IPS-20b (cell line): ENCODE data around the gene PITPNM2.

Experiments used
- H3K27ac ChIP-seq: one replicate; pipeline ENCODE4 v1.5.1; 2013; ENCODE audit warnings: low read length
- H3K27me3 ChIP-seq: 2 replicates; pipeline ENCODE4 v1.6.1; 2013; ENCODE audit warnings: mild to moderate bottlenecking, low read length, inconsistent platforms; ENCODE audit not compliant: insufficient read depth
- H3K36me3 ChIP-seq: 2 replicates; pipeline ENCODE4 v1.6.1; 2013; ENCODE audit warnings: low read depth, mild to moderate bottlenecking, inconsistent platforms, low read length, moderate library complexity; ENCODE audit not compliant: insufficient read depth
- H3K4me1 ChIP-seq: 2 replicates; pipeline ENCODE4 v1.6.1; 2013; ENCODE audit warnings: mild to moderate bottlenecking, control low read depth, inconsistent platforms, low read length, moderate library complexity; ENCODE audit not compliant: insufficient read depth
- H3K4me3 ChIP-seq: 2 replicates; pipeline ENCODE4 v1.5.1; 2013; ENCODE audit warnings: mild to moderate bottlenecking, low read length, inconsistent platforms
- H3K9ac ChIP-seq: 2 replicates; pipeline ENCODE4 v1.6.1; 2013; ENCODE audit warnings: low read depth, mild to moderate bottlenecking, inconsistent platforms, low read length, moderate library complexity
- H3K9me3 ChIP-seq: 2 replicates; pipeline ENCODE4 v1.6.1; 2013; ENCODE audit warnings: mild to moderate bottlenecking, low read depth, low read length, inconsistent platforms; ENCODE audit not compliant: insufficient read depth

The PITPNM2 gene

DNA sequence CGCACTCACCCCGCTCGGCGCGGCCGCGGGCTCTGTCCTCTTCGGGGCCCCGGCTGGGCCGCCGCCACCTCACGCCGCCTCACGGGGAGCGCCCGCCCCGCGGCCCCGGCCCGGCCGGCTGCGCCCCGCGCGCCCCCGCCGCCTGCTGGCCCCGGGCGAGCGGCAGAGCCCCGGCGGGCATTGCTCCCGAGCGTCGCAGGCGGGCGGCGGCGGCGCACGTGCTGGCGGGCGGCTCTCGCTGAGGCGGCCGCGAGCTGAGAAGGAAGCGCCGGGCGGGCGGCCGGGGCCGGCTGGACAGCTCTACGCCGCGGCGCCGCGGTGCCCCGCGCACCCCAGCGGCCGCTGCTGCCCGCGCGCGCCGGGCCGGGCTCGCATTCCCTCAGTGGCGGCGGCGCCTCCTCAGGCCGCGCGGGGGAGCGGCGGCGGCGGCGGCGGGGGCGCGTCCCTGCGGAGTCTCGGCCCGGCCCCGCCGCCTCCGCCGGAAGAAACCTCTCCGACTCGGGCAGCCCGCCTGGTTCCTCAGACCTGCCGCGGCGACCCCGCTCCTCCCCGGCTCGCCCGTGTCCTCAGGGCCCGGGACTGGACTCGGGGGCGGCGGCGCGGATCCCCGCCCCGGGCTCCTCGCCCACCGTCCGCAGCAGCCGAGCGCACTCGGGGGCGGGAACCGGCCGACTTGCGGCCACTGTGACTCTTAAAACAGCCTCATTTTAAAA lies at the start of gene PITPNM2:
Gene PITPNM2 (minus strand): TSS at position 347 of the 713 bp plus-strand sequence. CDS start 116,500 bp downstream, outside the sequence.
- H3K9ac ChIP-seq: peak within 1 kb of the TSS; percentile 48; the same call in 1 of the 2 replicates
- no peak within 1 kb of the TSS for H3K27ac ChIP-seq
- H3K27me3 ChIP-seq: peaks cover 49% of the 10 kb centered on the region
- peaks cover 28% of the 10 kb centered on the region for H3K4me1 ChIP-seq
- H3K36me3 ChIP-seq: peaks cover 4% of the 10 kb centered on the region
- peak within 1 kb of the TSS; percentile 72 for H3K4me3 ChIP-seq
- no peaks in the 10 kb centered on the region for H3K9me3 ChIP-seq

DNA sequence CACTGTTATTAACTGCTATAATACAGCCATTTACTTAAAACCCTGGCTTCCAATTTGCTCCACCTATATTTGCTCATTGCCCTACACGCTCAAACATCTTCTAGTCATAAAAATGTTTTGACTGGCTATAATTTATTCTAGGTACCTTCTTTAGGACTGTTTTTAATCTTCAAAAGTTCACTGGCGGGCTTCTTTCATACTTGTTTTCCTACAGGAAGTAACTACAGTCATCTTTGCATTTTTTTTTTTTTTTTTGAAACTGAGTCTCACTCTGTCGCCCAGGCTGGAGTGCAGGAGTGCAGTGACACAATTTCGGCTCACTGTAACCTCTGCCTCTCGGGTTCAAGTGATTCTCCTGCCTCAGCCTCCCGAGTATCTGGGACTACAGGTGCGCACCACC lies 49.5 kb upstream of the PITPNM2 start:
- H3K36me3 ChIP-seq: peaks cover 67% of the 10 kb centered on the region
- H3K4me3 ChIP-seq: no peak overlapping the region
- H3K27ac ChIP-seq: no peak overlapping the region
- no peaks in the 10 kb centered on the region for H3K4me1 ChIP-seq
- H3K27me3 ChIP-seq: no peaks in the 10 kb centered on the region
- H3K9ac ChIP-seq: no peak overlapping the region
- H3K9me3 ChIP-seq: no peaks in the 10 kb centered on the region

GRCh38 chr12:123199936-123200335 lies 49.0 kb upstream of the PITPNM2 start:
- no peaks in the 10 kb centered on the region for H3K9me3 ChIP-seq
- no peak overlapping the region for H3K9ac ChIP-seq
- H3K36me3 ChIP-seq: peaks cover 68% of the 10 kb centered on the region
- H3K4me1 ChIP-seq: no peaks in the 10 kb centered on the region
- no peaks in the 10 kb centered on the region for H3K27me3 ChIP-seq
- H3K27ac ChIP-seq: no peak overlapping the region
- no peak overlapping the region for H3K4me3 ChIP-seq

DNA sequence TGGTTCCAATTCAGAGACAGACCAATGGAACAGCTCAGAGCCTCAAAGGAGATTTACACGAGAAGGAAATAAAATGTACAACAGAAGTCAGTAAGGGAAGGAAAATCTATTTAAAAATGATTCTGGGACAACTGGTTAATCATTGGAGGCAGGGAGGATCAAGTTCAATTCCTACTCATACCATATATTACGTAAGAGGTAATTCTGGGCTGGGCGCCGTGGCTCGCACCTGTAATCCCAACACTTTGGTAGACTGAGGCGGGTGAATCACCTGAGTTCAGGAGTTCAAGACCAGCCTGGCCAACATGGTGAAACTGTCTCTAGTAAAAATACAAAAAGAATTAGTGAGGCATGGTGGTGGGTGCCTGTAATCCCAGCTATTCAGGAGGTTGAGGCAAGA lies 36.7 kb upstream of the PITPNM2 start:
- Histone ChIP-seq H3K4me3 (no peak overlapping the region), H3K4me1 (no peaks in the 10 kb centered on the region), H3K27ac (no peak overlapping the region), H3K9me3 (no peaks in the 10 kb centered on the region), H3K36me3 (peaks cover 60% of the 10 kb centered on the region), H3K27me3 (no peaks in the 10 kb centered on the region), H3K9ac (no peak overlapping the region)

- Histone ChIP-seq H3K4me1 (no peaks in the 10 kb centered on the region), H3K9ac (no peak overlapping the region), H3K4me3 (no peak overlapping the region), H3K36me3 (peaks cover 62% of the 10 kb centered on the region), H3K27me3 (no peaks in the 10 kb centered on the region), H3K27ac (no peak overlapping the region), H3K9me3 (no peaks in the 10 kb centered on the region)
These were observed 29.3 kb upstream of the PITPNM2 start for GRCh38 chr12:123180171-123180570.

GRCh38 chr12:123171967-123172366 lies 21.1 kb upstream of the PITPNM2 start:
- peaks cover 30% of the 10 kb centered on the region for H3K36me3 ChIP-seq
- no peak overlapping the region for H3K4me3 ChIP-seq
- no peak overlapping the region for H3K9ac ChIP-seq
- no peak overlapping the region for H3K27ac ChIP-seq
- H3K4me1 ChIP-seq: no peaks in the 10 kb centered on the region
- H3K9me3 ChIP-seq: no peaks in the 10 kb centered on the region
- no peaks in the 10 kb centered on the region for H3K27me3 ChIP-seq

DNA sequence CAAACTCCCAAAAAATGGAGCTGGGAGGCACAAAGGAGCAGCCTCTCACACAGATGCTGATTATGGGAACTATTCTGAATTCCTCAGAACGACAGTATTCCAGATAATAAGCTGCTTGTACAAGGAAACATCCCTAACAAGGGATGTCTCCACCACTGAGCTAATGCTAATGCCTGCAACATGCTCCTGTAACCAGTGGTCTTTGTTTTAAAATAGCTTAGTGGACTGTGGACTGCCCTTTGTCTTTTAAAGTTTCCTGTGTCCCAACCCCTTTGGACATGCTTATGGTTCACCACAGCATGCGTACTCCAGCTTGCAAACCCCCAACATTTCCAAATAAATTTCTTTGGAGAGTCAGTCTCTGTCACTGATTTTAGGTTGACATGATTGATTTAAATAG lies 16.4 kb upstream of the PITPNM2 start:
- H3K4me1 ChIP-seq: no peaks in the 10 kb centered on the region
- H3K27ac ChIP-seq: no peak overlapping the region
- H3K36me3 ChIP-seq: peaks cover 54% of the 10 kb centered on the region
- no peaks in the 10 kb centered on the region for H3K9me3 ChIP-seq
- no peak overlapping the region for H3K4me3 ChIP-seq
- no peak overlapping the region for H3K9ac ChIP-seq
- H3K27me3 ChIP-seq: no peaks in the 10 kb centered on the region

DNA sequence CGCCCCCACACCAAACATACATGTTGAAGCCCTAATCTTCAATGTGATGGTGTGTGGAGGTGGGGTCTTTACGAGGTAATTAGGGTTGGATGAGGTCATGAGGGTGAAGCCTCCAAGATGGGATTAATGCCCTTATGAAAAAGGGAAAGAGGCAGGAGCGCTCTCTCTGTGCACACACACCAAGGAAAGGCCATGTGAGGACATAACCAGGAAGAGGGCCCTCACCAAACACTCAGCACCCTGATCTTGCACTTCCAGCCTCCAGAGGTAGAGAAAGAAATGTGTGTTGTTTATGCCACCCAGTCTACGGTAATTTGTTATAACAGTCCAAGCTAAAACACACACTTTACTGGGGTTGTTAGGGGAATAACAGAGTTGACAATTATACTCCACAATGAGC lies 14.6 kb upstream of the PITPNM2 start:
- Histone ChIP-seq H3K27ac (no peak overlapping the region), H3K9me3 (no peaks in the 10 kb centered on the region), H3K9ac (no peak overlapping the region), H3K4me3 (no peak overlapping the region), H3K36me3 (peaks cover 66% of the 10 kb centered on the region), H3K27me3 (no peaks in the 10 kb centered on the region), H3K4me1 (no peaks in the 10 kb centered on the region)

GRCh38 chr12:123164710-123165261 lies 13.9 kb upstream of the PITPNM2 start:
- H3K9ac ChIP-seq: no peak overlapping the region
- peaks cover 73% of the 10 kb centered on the region for H3K36me3 ChIP-seq
- no peak overlapping the region for H3K4me3 ChIP-seq
- no peaks in the 10 kb centered on the region for H3K9me3 ChIP-seq
- no peaks in the 10 kb centered on the region for H3K4me1 ChIP-seq
- no peaks in the 10 kb centered on the region for H3K27me3 ChIP-seq
- H3K27ac ChIP-seq: no peak overlapping the region

DNA sequence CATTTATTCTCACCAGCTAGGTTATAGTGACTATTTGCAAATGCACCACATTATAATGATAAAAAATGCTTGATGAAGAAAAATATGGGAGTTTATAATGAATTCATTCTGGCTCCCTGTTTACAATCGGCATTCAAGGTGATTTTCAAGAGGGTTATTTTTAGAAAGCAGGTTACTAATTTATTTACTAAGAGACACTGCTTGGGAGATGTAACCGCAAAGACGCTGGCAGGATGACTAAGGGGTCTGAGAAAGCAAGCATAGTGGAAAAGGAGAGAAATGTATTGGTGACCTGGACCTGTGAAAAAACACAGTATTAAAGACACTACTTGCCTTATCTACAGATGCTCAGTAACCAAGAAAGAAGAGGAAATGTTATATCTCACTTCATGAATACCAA lies 13.3 kb upstream of the PITPNM2 start:
- peaks cover 78% of the 10 kb centered on the region for H3K36me3 ChIP-seq
- H3K4me3 ChIP-seq: no peak overlapping the region
- H3K27me3 ChIP-seq: no peaks in the 10 kb centered on the region
- no peaks in the 10 kb centered on the region for H3K9me3 ChIP-seq
- H3K4me1 ChIP-seq: no peaks in the 10 kb centered on the region
- no peak overlapping the region for H3K9ac ChIP-seq
- no peak overlapping the region for H3K27ac ChIP-seq

DNA sequence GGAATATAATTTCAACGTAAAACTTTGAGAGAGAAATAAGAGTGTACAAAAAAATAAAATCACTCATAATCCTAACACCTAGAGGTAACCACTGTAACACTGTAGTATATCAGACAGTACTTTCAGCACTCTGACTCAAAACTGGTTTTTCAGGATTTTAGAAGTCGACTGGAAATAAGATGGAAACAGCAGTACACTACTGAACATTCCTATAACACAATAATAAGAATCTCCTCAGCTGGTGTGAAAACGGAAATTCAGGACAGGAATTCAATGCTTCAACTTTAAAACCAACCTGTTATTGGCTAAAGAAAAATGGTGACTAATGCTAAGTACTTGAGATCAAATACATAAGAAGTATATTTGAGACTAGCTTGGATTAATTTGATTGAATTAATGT lies 12.3 kb upstream of the PITPNM2 start:
- Histone ChIP-seq H3K9ac (no peak overlapping the region), H3K4me1 (no peaks in the 10 kb centered on the region), H3K9me3 (no peaks in the 10 kb centered on the region), H3K4me3 (no peak overlapping the region), H3K27me3 (no peaks in the 10 kb centered on the region), H3K36me3 (peaks cover 79% of the 10 kb centered on the region), H3K27ac (no peak overlapping the region)

- Histone ChIP-seq H3K9me3 (no peaks in the 10 kb centered on the region), H3K36me3 (peaks cover 71% of the 10 kb centered on the region), H3K4me1 (no peaks in the 10 kb centered on the region), H3K4me3 (no peak overlapping the region), H3K27me3 (no peaks in the 10 kb centered on the region), H3K27ac (no peak overlapping the region), H3K9ac (no peak overlapping the region)
These were observed 10.1 kb upstream of the PITPNM2 start for GRCh38 chr12:123160801-123161487.
